ENCODE data around the gene IPCEF1.
A peak's percentile ranks its signal among the peaks of the same experiment; 100 is the strongest.

IPCEF1 gene

DNA sequence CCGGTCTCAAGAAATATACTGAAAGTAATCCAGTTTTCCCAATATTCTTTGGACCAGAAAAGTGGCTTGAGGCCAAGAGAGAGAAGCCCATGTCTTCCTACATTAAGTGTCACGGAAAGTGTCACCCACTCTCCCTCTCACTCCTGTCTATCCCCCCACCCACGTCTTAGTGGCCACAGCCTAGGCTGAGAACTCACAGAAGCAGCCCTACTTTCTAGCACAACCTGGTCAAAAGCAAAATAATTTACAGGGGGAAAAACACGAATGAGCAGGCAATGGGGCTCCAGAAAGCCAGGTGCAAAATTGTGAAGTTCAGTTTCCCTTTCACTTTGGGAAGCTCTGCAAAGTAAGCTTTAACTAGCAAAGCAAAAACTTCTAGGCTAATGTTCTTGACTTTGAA is 199.5 kb downstream of the IPCEF1 start:
- no peak for DNase-seq

DNA sequence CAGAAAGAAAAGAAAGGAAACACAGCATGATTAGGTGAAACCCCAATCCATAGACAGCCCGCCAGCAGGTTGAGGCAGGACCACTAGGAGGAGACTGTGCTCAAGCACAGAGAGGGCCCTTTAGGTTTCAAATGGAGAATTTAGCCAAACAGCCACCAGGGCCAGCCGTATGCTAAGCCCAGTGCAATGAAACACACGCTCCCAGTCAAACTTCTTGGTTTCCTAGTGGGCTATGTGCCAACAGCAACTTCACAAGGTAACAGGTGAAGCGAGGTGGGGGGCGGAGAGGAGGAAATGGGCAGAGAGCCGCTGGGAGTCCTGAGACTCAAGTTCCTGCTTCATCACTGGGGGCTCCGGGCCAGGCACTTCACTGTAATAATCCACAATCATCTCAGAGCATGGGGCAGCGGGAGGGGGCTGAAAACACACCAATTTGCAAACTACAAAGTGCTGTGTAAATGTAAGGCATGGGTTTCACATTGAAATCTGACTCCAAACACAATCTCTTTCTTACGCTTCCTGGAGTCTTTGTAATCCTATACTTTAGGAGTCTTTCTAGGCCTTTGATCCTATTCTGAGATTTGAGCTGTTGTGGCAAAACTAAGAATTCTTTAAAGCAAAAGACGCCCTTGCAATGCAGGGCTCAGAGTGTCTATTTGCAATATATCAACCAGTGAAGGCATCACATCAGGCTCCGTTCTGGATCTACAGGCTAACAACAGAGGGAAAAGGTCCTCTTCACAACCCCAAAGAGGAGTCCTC is 200.3 kb downstream of the IPCEF1 start:
- DNase-seq = peak; percentile 41

DNA sequence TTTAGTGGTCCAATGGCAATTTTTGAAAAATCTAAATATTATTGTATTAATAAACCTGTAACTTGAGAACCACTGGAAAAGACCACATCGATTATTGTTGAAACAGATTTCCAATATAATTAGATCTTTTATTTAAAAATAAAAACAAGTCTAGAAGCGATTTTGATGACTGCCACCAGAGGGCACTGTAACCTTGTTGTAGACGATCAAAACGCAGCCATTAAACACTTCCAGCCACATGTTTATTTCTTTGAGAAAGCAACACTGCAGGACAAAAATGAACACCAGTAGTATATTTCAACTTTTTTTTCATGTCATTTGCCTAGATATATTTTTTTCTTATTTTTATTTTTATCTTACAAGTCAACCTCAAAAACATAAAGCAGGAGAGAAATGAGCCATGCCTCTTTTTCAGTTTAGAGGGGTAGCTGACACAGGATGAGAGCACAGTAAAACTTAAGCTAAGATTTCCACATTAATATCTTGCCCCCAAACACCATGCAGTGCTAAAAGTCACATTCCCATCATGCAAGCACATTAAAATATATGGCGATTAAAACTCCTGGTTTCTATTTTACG is 202.1 kb downstream of the IPCEF1 start:
- DNase-seq = peak; percentile 57

DNA sequence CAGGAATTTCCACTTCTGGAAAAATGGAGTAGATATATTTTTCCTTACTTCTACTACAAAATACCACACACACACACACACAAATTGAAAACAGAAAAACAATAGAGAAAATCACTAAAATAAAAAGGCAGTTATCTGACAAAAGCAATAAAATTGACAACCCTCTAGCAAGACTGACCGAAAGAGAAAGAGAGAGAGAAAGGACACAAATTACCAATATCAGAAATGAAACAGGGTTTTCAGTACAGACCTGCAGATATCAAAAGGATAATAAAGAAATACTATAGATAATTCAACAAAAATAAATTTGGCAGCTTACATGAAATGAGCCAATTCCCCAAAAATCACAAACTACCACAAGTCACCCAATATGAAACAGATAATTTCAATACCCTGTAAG is 212.8 kb downstream of the IPCEF1 start:
- no peak for DNase-seq

- DNase-seq = no peak
Measured at GRCh38 chr6:154140743-154141142, 215.9 kb downstream of the IPCEF1 start.

GRCh38 chr6:154139892-154140291 is 216.7 kb downstream of the IPCEF1 start:
- no peak for DNase-seq

- DNase-seq = no peak
Measured at GRCh38 chr6:154138793-154139192, 217.8 kb downstream of the IPCEF1 start.

DNA sequence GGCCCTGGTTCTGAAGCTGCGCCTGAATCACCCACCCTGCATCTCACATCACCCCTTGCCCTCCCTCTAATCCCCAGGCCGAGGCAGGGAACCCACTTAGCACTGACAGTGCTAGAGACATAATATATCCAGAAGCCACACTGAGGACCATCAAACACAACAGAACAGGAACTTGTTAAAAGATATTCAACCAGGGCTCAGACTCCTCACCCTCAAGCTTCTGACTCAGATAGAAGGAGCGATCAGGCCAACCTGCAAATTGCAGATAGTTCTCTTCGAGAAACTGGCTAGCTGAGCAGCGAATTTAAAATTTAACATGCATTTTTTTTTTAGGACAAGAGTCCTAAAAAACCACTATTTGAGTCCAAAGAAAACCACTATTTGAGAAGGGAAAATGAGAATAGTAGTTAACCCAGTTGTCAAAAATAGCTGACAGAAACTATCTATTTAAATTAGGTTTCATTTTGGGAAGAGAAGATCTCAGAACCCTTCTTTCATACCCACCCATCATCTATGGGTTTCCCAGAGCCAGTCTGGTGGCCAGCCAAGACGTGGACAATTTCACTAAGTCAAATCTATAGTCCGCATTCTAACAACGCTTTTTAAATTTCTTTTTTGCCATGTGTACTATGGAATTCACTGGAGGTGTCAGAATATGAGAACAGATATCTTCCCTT is 222.0 kb downstream of the IPCEF1 start:
- DNase-seq = no peak

DNA sequence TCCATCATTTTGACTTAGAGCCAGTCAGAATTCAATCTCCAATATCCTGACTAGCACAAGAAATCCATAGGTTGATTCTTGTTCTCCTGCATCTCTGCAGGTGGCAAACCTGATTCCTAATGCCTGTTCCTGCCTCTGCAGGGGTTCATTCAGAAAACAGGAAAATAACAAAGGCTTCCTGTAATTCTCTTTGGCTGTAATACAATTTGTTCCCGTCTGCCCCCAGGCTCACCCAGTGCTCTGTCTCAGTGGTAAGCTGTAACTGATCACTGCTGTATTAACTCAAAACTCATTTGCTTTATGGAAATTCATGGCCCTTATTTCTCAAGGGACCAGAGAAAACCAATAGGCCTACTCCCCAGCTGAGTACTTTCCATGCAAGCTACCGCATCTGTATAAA is 228.9 kb downstream of the IPCEF1 start:
- DNase-seq = no peak

- no peak for DNase-seq
Measured at GRCh38 chr6:154125421-154125820, 231.2 kb downstream of the IPCEF1 start.

GRCh38 chr6:154123155-154123956 is 233.2 kb downstream of the IPCEF1 start:
- no peak for DNase-seq

DNA sequence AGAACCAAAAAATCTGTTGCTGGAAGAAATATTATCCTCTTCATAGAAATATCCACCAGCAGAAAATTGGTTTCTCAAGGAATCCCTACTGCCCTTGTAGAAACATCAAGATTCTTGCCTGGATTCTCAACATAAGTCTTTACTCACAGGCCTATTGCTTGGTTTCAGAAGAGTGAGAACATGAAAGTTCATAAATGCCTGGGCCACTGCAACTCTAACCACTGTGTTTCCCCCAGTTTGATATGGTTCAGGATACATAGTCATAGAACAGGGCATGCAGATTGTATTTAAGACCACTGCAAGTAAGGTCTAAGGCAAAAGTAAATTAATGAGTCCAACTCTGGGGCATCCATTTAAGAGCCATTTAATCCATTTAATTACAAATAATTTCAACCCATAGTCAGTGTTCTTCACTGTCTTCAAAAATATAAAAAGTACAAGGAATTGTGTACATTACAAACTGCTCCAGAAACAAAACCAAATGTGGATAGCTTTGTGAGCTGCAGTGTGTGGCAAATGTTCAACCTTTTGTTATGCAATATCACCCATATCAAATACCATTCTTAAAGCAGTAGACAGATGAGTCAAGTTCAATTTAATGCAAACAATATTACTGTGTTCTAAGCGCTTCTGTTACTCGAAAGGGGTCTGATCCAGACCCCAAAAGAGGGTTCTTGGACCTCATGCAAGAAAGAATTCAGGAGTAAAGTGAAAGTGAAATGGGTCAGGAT is 234.2 kb downstream of the IPCEF1 start:
- no peak for DNase-seq

DNA sequence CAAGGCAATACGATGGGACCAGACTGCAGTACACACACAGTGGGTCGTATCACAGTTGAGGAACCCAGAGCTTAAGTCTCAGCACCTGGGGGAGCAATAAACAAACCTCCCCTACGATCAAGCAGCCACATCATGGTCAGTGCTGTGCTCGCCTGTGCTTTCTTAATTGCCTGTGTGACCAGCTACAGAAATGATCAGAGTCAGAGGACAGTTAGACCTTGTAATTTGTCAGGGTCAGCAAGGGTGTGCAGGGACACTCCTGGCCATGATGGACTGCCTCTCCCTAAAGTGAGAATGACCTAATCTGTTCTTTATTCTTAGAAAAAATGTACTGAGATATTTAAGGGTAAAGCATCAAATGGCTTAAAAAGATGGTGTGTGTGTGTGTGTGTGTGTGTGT is 239.1 kb downstream of the IPCEF1 start:
- no peak for DNase-seq

- DNase-seq = no peak
Measured at GRCh38 chr6:154113392-154113791, 243.2 kb downstream of the IPCEF1 start.

DNA sequence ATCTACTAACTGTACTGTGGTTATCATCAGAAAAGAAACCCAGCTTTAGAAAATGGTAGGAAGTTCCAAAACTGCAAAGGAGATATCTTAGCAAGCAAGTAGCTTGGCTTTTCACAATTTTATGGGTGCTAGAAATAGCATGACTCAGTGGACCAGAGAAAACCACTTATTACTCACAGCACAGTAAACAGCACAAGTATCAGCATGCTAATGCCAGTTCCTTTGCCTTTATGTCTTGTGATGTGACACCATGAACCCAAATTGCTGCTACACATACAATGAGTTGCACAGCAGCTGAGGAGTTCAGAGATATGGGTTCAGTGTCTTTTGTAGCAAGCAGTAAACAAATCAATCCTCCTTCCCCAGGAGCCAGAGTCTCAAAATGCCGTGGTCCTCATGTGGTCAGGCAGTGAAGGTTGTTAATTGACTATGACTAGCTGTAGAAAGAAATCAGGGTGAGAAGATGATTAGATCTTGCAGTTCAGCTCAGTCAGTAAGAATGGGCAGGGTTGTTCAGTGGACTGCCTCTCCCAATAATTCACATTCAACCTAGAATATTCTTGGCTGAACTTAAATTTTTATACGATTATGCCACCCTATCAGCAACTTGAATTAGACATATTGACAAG is 244.3 kb downstream of the IPCEF1 start:
- no peak for DNase-seq

DNA sequence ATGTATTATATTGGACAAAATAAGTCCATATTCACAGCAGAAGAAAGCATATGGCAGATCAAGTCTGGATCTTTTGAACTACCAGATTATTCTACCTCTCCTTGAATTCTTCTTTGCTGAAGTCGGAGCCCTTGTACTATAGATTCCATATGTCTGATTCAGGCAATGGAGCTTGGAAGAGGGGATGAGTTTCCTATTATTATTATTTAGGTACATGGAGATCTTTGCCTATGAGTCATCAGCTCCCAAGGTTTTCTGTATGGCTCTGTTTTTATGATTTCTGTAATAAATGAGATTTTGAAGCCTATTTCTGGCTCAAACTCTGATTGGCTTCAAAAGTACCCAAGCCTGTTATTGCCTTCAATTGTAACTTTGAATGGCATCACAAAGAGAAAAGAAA is 245.6 kb downstream of the IPCEF1 start:
- DNase-seq = no peak

- no peak for DNase-seq
Measured at GRCh38 chr6:154106251-154106650, 250.4 kb downstream of the IPCEF1 start.

Data from T-helper 9 cell (primary cell).